GM23338 (cell line): ENCODE data around the gene HHIP. TPM values are rescaled to one million over a fixed set of nuclear protein-coding genes. Genes with fewer than 3 reads are reported as not detected.

Source experiments
- ATAC-seq: fragments of 200-7000 bp; cut with Tn5 transposase; 3 replicates; pipeline ENCODE4 v1.9.1; 2020
- DNase-seq: peaks from one replicate; pipeline ENCODE4 v3.0.0-alpha.2; 2015; ENCODE audit warnings: low spot score
- H2AFZ ChIP-seq: fragments of 200-600 bp; sonication (generic); 2 replicates; pipeline ENCODE4 v1.8.0; 2016; ENCODE audit warnings: antibody characterized with exemption, mild to moderate bottlenecking, moderate library complexity
- H3F3A ChIP-seq: fragments of 200-600 bp; sonication (generic); replicated peaks from 2 replicates; pipeline ENCODE4 v1.8.0; 2017; ENCODE audit warnings: antibody characterized with exemption, mixed run types, low read depth
- H3K27ac ChIP-seq: fragments of 200-600 bp; sonication (generic); 2 replicates; pipeline ENCODE4 v1.6.1; 2016; ENCODE audit warnings: low read depth
- H3K27me3 ChIP-seq: fragments of 200-600 bp; sonication (generic); 2 replicates; pipeline ENCODE4 v1.8.0; 2016; ENCODE audit warnings: mild to moderate bottlenecking, mixed run types, moderate library complexity; ENCODE audit not compliant: insufficient read depth
- H3K36me3 ChIP-seq: fragments of 200-600 bp; sonication (generic); 2 replicates; pipeline ENCODE4 v1.8.0; 2016; ENCODE audit warnings: mild to moderate bottlenecking; ENCODE audit not compliant: insufficient read depth
- H3K4me1 ChIP-seq: fragments of 200-600 bp; sonication (generic); 2 replicates; pipeline ENCODE4 v1.8.0; 2016; ENCODE audit warnings: mild to moderate bottlenecking, moderate library complexity; ENCODE audit not compliant: insufficient read depth
- H3K4me2 ChIP-seq: fragments of 200-600 bp; sonication (generic); 2 replicates; pipeline ENCODE4 v1.7.1; 2017; ENCODE audit warnings: mixed run types
- H3K4me3 ChIP-seq: fragments of 200-600 bp; sonication (generic); 2 replicates; pipeline ENCODE4 v1.6.1; 2016; ENCODE audit warnings: mixed run types
- H3K79me2 ChIP-seq: fragments of 200-600 bp; sonication (generic); replicated peaks from 2 replicates; pipeline ENCODE4 v1.8.0; 2017; ENCODE audit warnings: mild to moderate bottlenecking; ENCODE audit not compliant: insufficient read depth
- H3K9me2 ChIP-seq: fragments of 200-600 bp; sonication (generic); 2 replicates; pipeline ENCODE4 v1.8.0; 2017; ENCODE audit not compliant: insufficient read depth
- H4K20me1 ChIP-seq: fragments of 200-600 bp; sonication (generic); replicated peaks from 2 replicates; pipeline ENCODE4 v1.8.0; 2017; ENCODE audit warnings: mild to moderate bottlenecking; ENCODE audit not compliant: insufficient read depth
- H3K27ac Mint-ChIP-seq: 2 replicates; pipeline ENCODE4 v1.8.0; 2020; ENCODE audit warnings: inconsistent platforms, mild to moderate bottlenecking, moderate library complexity, mixed read lengths
- H3K27me3 Mint-ChIP-seq: 3 replicates; pipeline ENCODE4 v1.8.0; 2022; ENCODE audit warnings: low read depth, mild to moderate bottlenecking, moderate library complexity, mixed read lengths, inconsistent platforms; ENCODE audit not compliant: insufficient read depth, poor library complexity
- H3K36me3 Mint-ChIP-seq: 3 replicates; pipeline ENCODE4 v1.8.0; 2021; ENCODE audit warnings: low read depth, mild to moderate bottlenecking, inconsistent platforms, moderate library complexity, mixed read lengths
- H3K4me1 Mint-ChIP-seq: 3 replicates; pipeline ENCODE4 v1.8.0; 2020; ENCODE audit warnings: mild to moderate bottlenecking, inconsistent platforms, mixed read lengths
- H3K4me3 Mint-ChIP-seq: 3 replicates; pipeline ENCODE4 v1.8.0; 2021; ENCODE audit warnings: moderate library complexity, mild to moderate bottlenecking, inconsistent platforms, mixed read lengths
- H3K9me3 Mint-ChIP-seq: 3 replicates; pipeline ENCODE4 v1.8.0; 2020; ENCODE audit warnings: moderate library complexity, mild to moderate bottlenecking, inconsistent platforms, mixed read lengths
- ETS1 ChIP-seq: IDR thresholded peaks from 2 replicates; pipeline ENCODE4 v1.6.1; 2016; ENCODE audit warnings: antibody characterized with exemption
- NANOG ChIP-seq: IDR thresholded peaks from 2 replicates; pipeline ENCODE4 v1.6.1; 2016; ENCODE audit warnings: antibody characterized with exemption, borderline replicate concordance
- POLR2AphosphoS5 ChIP-seq: IDR thresholded peaks from 2 replicates; pipeline ENCODE4 v1.6.1; 2016; ENCODE audit warnings: antibody characterized with exemption, low read depth
- STAT1 ChIP-seq: IDR thresholded peaks from one replicate; pipeline ENCODE4 v1.6.1; 2016; ENCODE audit warnings: antibody characterized with exemption; ENCODE audit not compliant: unreplicated experiment
- ZNF462 ChIP-seq: fragments of 250-450 bp; sonication (Bioruptor Pico); IDR thresholded peaks from 2 replicates; pipeline ENCODE4 v1.5.0; 2020; ENCODE audit warnings: mild to moderate bottlenecking, moderate library complexity
- polyA plus RNA-seq: library from polyadenylated mRNA; unstranded; fragments of >200 nt; fragmentation: Nextera tagmentation; extraction: Ambion mirVana; gene quantifications from 2 replicates; pipeline ENCODE4 v1.2.1, GENCODE V29; 2016
- total RNA-seq: library from RNA; depleted of rRNA; stranded (reverse); fragments of >200 nt; shearing (Covaris generic); gene quantifications from 2 replicates; pipeline ENCODE4 v1.2.3, GENCODE V29; 2014

Gene HHIP
- total and polyA plus RNA-seq, 2 experiments from 2014 or later = 2.5 to 4.2 TPM

DNA sequence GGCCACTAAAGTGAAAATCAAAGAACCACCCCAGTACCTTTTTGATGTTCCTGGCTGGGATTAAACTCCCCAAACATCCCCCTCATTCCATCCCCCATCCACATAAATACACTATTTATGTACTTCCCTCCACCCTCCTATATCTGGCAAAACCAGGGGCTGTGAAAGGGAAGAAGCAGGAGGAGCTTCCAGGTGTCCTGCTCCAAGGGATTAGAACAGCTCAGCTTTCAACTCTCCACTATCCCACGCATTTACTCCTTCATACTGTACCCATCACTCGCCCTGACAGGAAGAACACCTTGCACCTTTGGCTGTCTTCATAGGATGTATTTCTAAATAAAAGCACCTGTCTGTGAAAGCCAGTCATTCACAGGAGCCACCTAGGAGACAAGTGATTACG, 140.0 kb downstream of the HHIP start:
- H3K4me3 ChIP-seq = no peak overlapping the region
- H3K79me2 ChIP-seq = no peaks in the 10 kb centered on the region
- TF ChIP-seq ETS1 (no peak), NANOG (no peak), STAT1 (no peak), POLR2AphosphoS5 (no peak), ZNF462 (CRISPR knock-in tag) (no peak)
- no peaks in the 10 kb centered on the region for H3K4me1 Mint-ChIP-seq
- no peak overlapping the region for H3K27ac Mint-ChIP-seq
- H3K36me3 Mint-ChIP-seq = peaks cover 1% of the 10 kb centered on the region; the same call in 2 of the 3 replicates
- H3K27ac ChIP-seq = no peak overlapping the region
- no peaks in the 10 kb centered on the region for H3F3A ChIP-seq
- H3K4me2 ChIP-seq = no peak overlapping the region
- H3K4me1 ChIP-seq = no peaks in the 10 kb centered on the region; the same call in 1 of the 2 replicates
- ATAC-seq (no peak), DNase-seq (no peak)
- peaks cover 3% of the 10 kb centered on the region for H3K9me3 Mint-ChIP-seq
- H4K20me1 ChIP-seq = no peaks in the 10 kb centered on the region
- no peaks in the 10 kb centered on the region; the same call in 1 of the 2 replicates for H3K9me2 ChIP-seq
- H2AFZ ChIP-seq = no peak overlapping the region
- no peaks in the 10 kb centered on the region for H3K27me3 ChIP-seq
- H3K27me3 Mint-ChIP-seq = no peaks in the 10 kb centered on the region
- H3K4me3 Mint-ChIP-seq = no peak overlapping the region
- H3K36me3 ChIP-seq = peaks cover 5% of the 10 kb centered on the region; the same call in 1 of the 2 replicates
